GM19452 (cell line): Measurements from ENCODE around the gene KTN1.

Experiments
- ATAC-seq: cut with Tn5 transposase; IDR thresholded peaks from one replicate; pipeline ENCODE4 v1.9.1; 2021; ENCODE audit not compliant: unreplicated experiment

Gene KTN1

DNA sequence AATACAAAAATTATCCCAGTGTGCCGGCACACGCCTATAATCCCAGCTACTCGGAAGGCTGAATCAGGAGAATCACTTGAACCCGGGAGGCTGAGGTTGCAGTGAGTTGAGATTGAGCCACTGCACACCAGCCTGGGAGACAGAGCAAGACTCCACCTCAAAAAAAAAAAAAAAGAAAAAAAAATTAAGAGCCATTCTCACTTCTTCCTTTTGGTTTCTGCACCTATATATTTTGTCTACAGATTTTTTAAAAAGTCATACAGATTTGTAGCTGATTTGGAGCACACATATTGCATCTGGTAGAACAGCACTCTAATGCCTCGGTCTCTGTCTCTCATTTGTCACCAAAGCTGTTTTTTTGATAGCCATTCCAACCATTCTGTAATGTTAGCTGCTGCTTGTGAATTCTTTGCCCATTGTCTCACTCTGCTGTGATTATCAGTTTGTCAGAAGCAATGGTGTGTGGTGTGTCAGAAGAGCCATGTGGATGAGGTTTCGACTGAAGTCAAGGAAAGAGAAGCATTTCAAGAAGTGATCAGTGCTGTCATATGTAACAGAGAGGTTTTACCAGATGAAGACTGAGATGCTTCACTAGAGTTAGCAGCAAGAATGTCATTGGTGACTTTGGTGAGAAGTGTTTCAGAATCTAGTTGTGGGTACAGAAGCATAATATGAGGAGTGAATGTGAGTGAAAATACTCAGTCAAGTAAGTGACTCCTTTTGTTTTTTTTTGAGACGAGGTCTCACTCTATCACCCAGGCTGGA is 8.7 kb upstream of the KTN1 start:
- peak; percentile 54 for ATAC-seq

GRCh38 chr14:55572578-55572977 is 7.4 kb upstream of the KTN1 start:
- no peak for ATAC-seq

- no peak for ATAC-seq
These were observed 5.0 kb upstream of the KTN1 start for GRCh38 chr14:55574988-55575387.

DNA sequence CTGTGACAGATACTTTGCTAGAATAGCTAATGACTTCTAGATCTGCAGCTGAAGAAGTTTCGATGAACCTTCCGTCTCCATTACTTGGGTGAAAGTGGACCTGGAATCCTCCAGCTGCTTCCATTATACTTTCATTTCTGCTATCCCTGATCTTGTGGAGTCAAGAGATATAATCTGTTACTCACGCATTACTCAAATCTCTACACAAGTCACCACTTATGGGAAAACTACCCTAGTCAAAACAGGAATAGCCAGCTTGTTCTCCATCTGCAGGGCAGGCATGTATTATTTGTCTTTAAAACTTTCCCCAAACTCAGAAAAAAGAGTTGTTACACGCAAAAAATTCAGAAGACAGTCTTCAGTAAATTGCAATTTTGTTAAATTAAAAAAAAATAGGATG is 2.8 kb upstream of the KTN1 start:
- no peak for ATAC-seq

GRCh38 chr14:55578511-55578910 is 1.5 kb upstream of the KTN1 start:
- ATAC-seq = no peak

- ATAC-seq = peak; percentile 52
These were observed 699 bp downstream of the KTN1 start for GRCh38 chr14:55580470-55581341.

DNA sequence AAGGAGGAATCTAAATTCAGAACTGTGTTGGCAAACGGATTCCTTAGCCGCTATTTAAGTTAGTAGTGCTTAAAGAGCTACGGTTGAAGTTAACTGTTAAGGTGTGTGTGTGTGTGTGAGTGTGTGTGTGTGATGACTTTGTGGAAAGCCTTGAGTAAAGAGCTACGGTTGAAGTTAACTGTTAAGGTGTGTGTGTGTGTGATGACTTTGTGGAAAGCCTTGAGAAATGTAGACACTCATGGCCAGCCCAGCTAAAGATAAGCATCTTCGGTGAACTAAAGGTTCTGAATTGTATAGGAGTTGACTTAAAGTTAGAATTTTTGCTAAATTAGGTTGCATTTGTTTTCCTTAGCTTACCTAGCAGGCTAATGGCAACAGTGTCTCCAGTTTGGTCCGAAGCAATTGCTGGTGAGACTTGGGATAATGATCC is 1.4 kb downstream of the KTN1 start:
- no peak for ATAC-seq

DNA sequence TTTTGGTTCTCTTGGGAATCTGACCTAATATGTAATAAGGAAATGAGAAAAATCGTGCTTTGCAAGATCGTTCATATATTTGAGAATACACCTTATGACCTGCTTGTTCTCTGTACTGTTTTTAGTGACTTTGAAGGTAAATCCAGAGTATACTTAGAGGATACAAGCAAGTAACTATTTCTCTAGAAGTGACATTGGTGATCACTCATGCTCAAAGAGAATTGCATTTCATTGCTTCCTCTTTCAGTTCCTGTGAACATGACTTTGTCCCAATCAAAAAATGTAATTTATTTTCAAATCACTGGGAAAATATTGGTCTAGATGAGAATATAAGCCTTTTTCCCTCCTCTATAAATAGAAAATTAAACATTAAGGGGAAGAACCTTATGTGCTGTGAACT is 2.7 kb downstream of the KTN1 start:
- no peak for ATAC-seq

DNA sequence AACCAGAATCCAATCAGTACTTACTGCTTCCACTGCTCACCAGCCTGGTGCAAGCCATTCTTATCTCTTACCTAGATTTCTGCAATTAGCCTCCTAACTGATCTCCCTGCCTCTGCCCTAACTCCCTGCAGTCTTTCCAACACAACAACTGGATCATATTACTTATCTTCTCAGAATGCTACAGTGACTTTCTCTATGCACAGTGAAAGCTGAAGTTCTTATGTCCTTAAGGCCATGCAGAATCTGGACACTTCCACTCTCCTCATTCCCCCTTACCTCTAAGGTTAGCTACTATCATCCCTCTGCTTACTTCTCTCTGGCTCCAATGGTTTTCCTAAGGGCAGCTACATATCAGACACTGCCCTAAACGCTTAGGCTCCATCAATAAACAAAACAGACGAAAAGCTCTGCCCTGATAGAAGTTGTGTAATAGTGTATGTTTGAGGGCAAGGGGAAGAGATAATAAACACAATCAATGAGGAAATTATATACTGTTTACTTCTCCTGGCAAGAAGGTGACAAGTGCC is 4.0 kb downstream of the KTN1 start:
- ATAC-seq = no peak

GRCh38 chr14:55585854-55586253 is 5.8 kb downstream of the KTN1 start:
- ATAC-seq = no peak

DNA sequence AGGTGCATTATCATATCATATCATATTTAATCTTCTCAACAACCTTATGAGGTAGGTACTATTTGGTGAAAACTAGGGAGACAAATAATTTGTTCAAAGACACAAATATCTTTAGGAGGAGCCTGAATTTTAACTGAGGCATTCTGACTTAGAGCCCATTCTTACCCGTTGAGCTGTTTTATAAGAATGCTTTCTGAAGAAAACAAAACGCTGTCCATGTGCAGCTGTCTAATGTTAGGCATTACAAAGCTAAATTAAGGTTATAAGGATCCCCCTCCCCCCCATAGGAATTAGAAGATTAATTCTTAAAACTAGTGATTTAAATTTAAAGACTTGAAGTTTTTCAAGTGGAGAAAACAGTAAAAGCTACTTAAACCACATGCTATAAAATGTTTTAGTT is 6.4 kb downstream of the KTN1 start:
- no peak for ATAC-seq

DNA sequence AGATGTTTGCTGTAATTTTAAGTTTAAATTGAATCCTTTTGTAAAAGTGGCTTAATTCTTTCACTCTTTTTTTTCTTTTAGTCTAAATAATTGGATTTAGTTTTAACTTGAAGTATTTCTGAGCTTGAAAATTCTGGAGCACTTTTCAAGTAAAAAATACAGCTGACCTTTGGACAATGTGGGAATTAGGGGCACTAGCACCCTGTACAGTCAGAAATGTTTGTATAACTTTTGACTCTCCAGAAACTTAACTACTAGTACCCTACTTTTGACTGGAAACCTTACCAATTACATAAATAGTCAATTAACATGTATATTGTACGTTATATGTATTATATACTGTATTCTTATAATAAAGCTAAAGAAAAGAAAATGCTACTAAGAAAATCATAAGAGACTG is 7.8 kb downstream of the KTN1 start:
- no peak for ATAC-seq

GRCh38 chr14:55588259-55588699 is 8.3 kb downstream of the KTN1 start:
- ATAC-seq = no peak

DNA sequence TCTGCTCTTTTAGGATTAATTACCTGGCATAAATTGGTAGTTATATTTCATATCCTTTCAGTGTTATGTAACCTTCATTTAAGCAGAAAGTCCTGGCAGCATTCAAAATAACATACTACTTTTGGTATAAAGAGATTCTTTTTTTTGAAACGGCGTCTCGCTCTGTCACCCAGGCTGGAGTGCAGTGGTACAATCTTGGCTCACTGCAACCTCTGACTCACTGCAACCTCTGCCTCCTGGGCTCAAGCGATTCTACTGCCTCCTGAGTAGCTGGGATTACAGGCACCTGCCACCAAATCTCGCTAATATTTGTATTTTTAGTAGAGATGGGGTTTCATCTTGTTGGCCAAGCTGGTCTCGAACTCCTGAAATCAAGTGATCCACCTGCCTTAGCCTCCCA is 9.2 kb downstream of the KTN1 start:
- no peak for ATAC-seq

DNA sequence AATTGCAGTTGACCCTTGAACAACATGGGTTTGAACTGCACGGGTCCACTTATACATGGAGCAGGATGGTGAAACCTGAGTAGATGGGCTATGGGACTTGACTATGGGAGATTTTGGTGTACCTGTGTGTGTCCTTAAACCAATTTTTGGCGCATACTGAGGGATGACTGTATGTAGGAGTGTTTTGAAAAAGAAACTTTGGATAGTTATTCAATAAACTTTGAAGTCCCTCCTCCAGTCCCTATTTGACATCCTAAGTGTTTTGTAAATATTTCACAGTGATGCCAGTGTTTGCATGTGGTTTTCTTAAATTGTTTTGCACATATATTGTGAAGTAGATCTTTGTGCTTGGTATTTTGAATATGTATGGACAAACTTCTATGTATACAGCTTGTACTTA is 12.4 kb downstream of the KTN1 start:
- ATAC-seq = no peak

- ATAC-seq = no peak
These were observed 13.7 kb downstream of the KTN1 start for GRCh38 chr14:55593698-55594097.

- ATAC-seq = no peak
These were observed 19.4 kb downstream of the KTN1 start for GRCh38 chr14:55599250-55599879.

GRCh38 chr14:55600784-55601561 is 21.0 kb downstream of the KTN1 start:
- no peak for ATAC-seq

- ATAC-seq = no peak
These were observed 23.5 kb downstream of the KTN1 start for GRCh38 chr14:55603401-55603953.

- ATAC-seq = no peak
These were observed 24.5 kb downstream of the KTN1 start for GRCh38 chr14:55604488-55604887.
